ENCODE measurements around the gene APCDD1L.
A peak's percentile ranks its signal among the peaks of the same experiment; 100 is the strongest.

APCDD1L gene

DNA sequence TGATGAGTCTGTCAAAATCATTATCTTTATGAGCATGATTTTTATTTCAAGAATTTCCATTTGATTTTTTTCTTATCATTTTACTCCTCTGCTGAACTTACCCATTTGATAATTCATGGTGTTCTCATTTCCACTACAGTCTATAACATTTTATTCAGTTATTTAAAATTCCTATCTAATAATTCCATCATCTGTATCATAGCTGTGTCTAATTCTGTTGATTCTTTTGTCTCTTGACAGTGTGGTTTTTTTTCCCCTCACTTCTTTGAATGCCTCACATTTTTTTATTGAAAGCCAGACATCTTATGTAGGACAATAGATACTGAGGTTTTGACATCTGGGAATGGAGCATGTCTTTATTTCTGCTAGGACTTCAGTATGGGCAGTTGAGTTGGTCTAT, 16.5 kb upstream of the APCDD1L start:
- peaks cover 7% of the 10 kb centered on the region for H3K9me3 ChIP-seq (ENCODE audit: control insufficient read depth, insufficient read depth, low read length)
- H3K9ac ChIP-seq (ENCODE audit: low read depth, low read length), result no peak overlapping the region
- no peaks in the 10 kb centered on the region for H3K4me1 ChIP-seq (ENCODE audit: insufficient read depth, low read length)
- no peaks in the 10 kb centered on the region for H3K36me3 ChIP-seq (ENCODE audit: insufficient read depth, low read length)

DNA sequence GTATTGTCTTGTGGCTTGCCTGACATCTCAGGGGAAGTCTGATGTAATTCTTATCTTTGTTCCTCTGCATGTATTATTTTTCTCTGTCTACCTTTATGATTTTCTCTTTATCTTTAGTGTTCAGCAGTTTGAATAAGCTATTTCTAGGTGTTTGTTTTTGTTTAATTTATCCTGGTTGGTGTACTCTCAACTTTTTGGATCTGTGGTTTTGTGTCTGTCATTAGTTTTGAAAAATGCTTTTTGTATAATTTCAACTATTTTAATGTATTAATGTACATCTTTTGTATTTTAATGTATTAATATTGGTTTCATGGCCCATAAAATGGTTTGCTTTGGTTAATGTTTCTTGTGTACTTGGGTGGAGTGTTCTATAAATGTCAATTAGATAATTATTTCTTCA, 15.9 kb upstream of the APCDD1L start:
- Histone ChIP-seq H3K4me1 (ENCODE audit: insufficient read depth, low read length) (no peaks in the 10 kb centered on the region), H3K9me3 (ENCODE audit: control insufficient read depth, insufficient read depth, low read length) (peaks cover 12% of the 10 kb centered on the region), H3K36me3 (ENCODE audit: insufficient read depth, low read length) (no peaks in the 10 kb centered on the region), H3K9ac (ENCODE audit: low read depth, low read length) (no peak overlapping the region)

- H3K36me3 ChIP-seq (ENCODE audit: insufficient read depth, low read length), result no peaks in the 10 kb centered on the region
- no peak overlapping the region for H3K9ac ChIP-seq (ENCODE audit: low read depth, low read length)
- peaks cover 13% of the 10 kb centered on the region for H3K9me3 ChIP-seq (ENCODE audit: control insufficient read depth, insufficient read depth, low read length)
- H3K4me1 ChIP-seq (ENCODE audit: insufficient read depth, low read length), result no peaks in the 10 kb centered on the region
Measured at GRCh38 chr20:58528412-58528811, 13.2 kb upstream of the APCDD1L start.

- Histone ChIP-seq H3K9ac (ENCODE audit: low read depth, low read length) (no peak overlapping the region), H3K9me3 (ENCODE audit: control insufficient read depth, insufficient read depth, low read length) (peaks cover 7% of the 10 kb centered on the region), H3K36me3 (ENCODE audit: insufficient read depth, low read length) (no peaks in the 10 kb centered on the region), H3K4me1 (ENCODE audit: insufficient read depth, low read length) (no peaks in the 10 kb centered on the region)
Measured at GRCh38 chr20:58526411-58526810, 11.2 kb upstream of the APCDD1L start.

DNA sequence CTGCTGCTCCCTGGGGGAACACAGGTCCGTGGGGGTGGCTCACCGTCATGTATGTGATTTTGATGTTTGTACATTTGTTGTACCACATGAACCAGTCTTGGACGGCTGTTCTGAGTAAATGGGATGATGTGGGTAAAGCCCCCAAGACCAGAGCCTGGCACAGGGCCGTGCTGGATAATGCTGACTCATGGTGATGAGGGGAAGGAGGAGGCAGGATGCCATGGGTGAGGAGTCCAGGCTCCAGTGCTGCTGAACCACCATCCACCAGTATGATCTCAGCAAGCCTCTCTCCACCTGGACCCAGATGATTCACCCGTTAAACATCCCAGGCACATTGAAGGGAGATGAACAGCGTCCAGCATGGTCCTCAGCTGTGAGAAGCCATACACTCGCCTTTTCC, 9.6 kb upstream of the APCDD1L start:
- H3K4me1 ChIP-seq (ENCODE audit: insufficient read depth, low read length), result no peaks in the 10 kb centered on the region
- no peak overlapping the region for H3K9ac ChIP-seq (ENCODE audit: low read depth, low read length)
- no peaks in the 10 kb centered on the region for H3K36me3 ChIP-seq (ENCODE audit: insufficient read depth, low read length)
- peaks cover 6% of the 10 kb centered on the region for H3K9me3 ChIP-seq (ENCODE audit: control insufficient read depth, insufficient read depth, low read length)

DNA sequence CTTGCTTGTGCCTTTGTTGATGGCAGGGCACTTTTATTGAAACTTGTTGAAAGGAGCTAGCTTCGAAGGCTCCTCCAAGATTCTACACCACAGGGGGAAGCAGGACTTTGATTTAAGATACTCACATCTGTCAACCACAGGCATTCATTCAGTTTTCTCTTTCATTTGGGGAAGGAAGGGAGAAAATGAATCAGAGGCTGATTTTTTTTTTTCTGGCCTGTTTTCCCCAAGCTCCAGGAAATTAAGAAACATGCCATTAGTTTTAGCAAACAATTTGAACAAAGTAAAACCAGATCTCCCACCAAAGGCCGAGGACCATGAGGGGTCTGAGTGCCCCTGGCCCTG, 8.7 kb upstream of the APCDD1L start:
- Histone ChIP-seq H3K9me3 (ENCODE audit: control insufficient read depth, insufficient read depth, low read length) (peaks cover 6% of the 10 kb centered on the region), H3K36me3 (ENCODE audit: insufficient read depth, low read length) (no peaks in the 10 kb centered on the region), H3K4me1 (ENCODE audit: insufficient read depth, low read length) (no peaks in the 10 kb centered on the region), H3K9ac (ENCODE audit: low read depth, low read length) (no peak overlapping the region)

- H3K9ac ChIP-seq (ENCODE audit: low read depth, low read length), result no peak overlapping the region
- no peaks in the 10 kb centered on the region for H3K36me3 ChIP-seq (ENCODE audit: insufficient read depth, low read length)
- peaks cover 6% of the 10 kb centered on the region for H3K9me3 ChIP-seq (ENCODE audit: control insufficient read depth, insufficient read depth, low read length)
- no peaks in the 10 kb centered on the region for H3K4me1 ChIP-seq (ENCODE audit: insufficient read depth, low read length)
Measured at GRCh38 chr20:58523072-58523970, 8.1 kb upstream of the APCDD1L start.

- peaks cover 6% of the 10 kb centered on the region for H3K9me3 ChIP-seq (ENCODE audit: control insufficient read depth, insufficient read depth, low read length)
- no peaks in the 10 kb centered on the region for H3K36me3 ChIP-seq (ENCODE audit: insufficient read depth, low read length)
Measured at GRCh38 chr20:58522666-58523065, 7.5 kb upstream of the APCDD1L start.

DNA sequence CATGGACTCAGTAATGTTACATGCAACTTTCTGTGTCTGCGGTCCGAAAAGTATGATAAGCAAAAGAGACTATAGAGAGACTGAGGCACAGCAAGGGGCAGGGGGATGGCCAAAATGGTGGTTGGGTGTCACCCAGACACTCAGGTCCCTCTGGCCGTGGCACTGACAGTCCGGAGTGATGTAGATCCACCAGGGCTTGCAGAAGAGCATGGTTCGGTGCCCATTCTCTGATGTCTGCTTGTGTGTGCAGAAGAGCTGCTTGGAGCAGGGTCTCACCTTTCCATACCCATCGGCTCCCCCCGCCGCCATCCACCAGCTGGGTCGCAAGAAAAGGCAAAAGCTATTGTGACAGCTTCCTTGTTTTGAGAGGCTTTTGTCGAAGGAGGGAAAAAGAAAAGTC, 6.6 kb upstream of the APCDD1L start:
- H3K9me3 ChIP-seq (ENCODE audit: control insufficient read depth, insufficient read depth, low read length), result peaks cover 6% of the 10 kb centered on the region
- H3K4me1 ChIP-seq (ENCODE audit: insufficient read depth, low read length), result no peaks in the 10 kb centered on the region
- H3K9ac ChIP-seq (ENCODE audit: low read depth, low read length), result no peak overlapping the region

More at GRCh38 chr20:58522666-58523065, 7.5 kb upstream of the APCDD1L start:
- Histone ChIP-seq H3K4me1 (ENCODE audit: insufficient read depth, low read length) (no peaks in the 10 kb centered on the region), H3K9ac (ENCODE audit: low read depth, low read length) (no peak overlapping the region)

DNA sequence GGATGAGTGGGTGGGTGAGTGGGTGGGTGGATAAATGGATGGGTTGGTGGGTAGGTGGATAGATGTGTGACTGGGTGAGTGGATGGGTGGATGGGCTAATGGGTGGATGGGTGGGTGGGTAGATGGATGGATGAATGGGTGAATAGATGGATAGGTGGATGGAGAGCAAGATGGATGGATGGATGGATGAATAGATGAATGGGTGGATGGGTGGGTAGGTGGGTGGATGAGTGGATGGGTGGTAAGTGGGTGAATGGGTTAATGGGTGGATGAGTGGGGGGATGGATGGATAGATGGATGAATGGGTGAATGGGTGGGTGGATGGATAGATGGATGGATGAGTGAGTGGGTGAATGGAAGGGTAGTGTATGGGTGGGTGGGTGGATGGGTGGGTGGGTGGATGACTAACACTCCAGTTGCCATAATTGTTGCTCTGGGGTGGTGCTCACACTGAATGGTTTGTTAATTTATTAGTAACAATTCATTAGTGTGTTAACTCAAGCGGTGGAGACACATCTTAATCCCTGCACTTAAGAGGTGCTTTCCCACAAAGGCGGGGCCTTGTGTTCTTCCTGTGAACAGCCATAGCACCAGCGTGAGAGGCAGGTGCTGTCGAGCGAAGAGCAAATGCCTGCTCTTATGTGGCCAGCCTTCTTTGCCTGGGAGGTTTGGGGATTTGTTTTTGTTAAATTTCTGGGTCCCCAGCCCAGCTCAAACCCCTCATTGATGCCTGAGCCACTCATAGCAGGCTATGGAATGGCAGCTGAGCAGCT, 4.9 kb upstream of the APCDD1L start:
- Histone ChIP-seq H3K9ac (ENCODE audit: low read depth, low read length) (no peak overlapping the region), H3K4me1 (ENCODE audit: insufficient read depth, low read length) (no peaks in the 10 kb centered on the region), H3K36me3 (ENCODE audit: insufficient read depth, low read length) (no peaks in the 10 kb centered on the region), H3K9me3 (ENCODE audit: control insufficient read depth, insufficient read depth, low read length) (no peaks in the 10 kb centered on the region)

More for the DNA sequence above, 6.6 kb upstream of the APCDD1L start:
- H3K36me3 ChIP-seq (ENCODE audit: insufficient read depth, low read length), result no peaks in the 10 kb centered on the region

DNA sequence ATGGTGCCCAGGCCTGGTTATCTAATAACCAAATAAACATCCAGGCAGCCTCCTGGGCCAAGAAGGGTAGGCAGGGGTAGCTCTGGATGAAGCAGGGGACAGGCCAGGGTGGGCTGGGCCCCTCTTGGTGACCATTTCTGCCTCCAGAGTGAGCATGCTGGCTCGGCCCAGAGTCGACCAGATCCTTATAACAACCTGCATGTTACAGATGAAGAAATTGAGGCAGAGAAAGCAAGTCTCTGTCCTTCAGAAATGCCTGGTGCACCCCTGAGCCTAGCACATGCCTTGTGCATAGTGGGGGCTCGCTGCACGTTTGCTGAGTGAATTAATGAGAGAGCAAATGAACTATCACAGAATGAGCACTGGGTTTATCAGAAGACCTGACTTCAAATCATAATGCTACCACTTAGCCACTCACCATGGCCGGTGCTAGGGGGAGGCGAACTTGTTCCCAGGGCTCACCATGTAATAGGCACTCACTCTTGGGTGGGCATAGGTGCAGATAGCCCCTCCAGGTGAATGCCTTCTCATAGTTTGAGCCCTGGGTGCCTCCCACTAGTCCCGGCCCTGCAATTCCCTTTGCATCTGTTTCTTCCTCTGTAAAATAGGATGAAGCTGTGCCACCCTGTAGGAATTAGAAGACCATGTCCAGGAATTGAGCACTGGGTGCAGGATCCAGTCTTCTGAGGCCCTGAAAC, 3.8 kb upstream of the APCDD1L start:
- H3K9me3 ChIP-seq (ENCODE audit: control insufficient read depth, insufficient read depth, low read length), result no peaks in the 10 kb centered on the region
- no peaks in the 10 kb centered on the region for H3K36me3 ChIP-seq (ENCODE audit: insufficient read depth, low read length)
- no peaks in the 10 kb centered on the region for H3K4me1 ChIP-seq (ENCODE audit: insufficient read depth, low read length)
- no peak overlapping the region for H3K9ac ChIP-seq (ENCODE audit: low read depth, low read length)

DNA sequence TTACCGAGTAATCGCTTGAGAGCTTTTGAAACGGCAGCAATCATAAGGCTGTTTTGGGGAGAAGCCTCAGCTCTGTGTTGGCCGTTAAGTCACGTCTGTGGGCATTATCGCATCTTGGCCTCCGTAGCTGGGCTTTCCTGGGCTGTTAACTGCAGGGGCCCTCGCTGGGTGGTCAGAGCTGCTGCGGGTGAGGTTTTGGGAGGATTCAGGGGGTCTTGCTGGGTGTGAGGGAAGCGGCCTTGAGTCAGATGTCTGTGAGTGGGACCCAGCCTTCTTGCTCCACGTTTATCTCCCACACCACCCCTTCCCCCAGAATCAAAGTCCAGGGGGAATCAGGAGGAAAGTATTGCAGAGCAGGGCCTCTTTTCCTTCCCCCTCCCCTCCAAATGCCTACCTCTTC, 3.2 kb upstream of the APCDD1L start:
- Histone ChIP-seq H3K9ac (ENCODE audit: low read depth, low read length) (no peak overlapping the region), H3K36me3 (ENCODE audit: insufficient read depth, low read length) (no peaks in the 10 kb centered on the region), H3K9me3 (ENCODE audit: control insufficient read depth, insufficient read depth, low read length) (no peaks in the 10 kb centered on the region), H3K4me1 (ENCODE audit: insufficient read depth, low read length) (0 out of 2 replicates have a peak, but pooled peaks cover 3% of the 10 kb centered on the region)

DNA sequence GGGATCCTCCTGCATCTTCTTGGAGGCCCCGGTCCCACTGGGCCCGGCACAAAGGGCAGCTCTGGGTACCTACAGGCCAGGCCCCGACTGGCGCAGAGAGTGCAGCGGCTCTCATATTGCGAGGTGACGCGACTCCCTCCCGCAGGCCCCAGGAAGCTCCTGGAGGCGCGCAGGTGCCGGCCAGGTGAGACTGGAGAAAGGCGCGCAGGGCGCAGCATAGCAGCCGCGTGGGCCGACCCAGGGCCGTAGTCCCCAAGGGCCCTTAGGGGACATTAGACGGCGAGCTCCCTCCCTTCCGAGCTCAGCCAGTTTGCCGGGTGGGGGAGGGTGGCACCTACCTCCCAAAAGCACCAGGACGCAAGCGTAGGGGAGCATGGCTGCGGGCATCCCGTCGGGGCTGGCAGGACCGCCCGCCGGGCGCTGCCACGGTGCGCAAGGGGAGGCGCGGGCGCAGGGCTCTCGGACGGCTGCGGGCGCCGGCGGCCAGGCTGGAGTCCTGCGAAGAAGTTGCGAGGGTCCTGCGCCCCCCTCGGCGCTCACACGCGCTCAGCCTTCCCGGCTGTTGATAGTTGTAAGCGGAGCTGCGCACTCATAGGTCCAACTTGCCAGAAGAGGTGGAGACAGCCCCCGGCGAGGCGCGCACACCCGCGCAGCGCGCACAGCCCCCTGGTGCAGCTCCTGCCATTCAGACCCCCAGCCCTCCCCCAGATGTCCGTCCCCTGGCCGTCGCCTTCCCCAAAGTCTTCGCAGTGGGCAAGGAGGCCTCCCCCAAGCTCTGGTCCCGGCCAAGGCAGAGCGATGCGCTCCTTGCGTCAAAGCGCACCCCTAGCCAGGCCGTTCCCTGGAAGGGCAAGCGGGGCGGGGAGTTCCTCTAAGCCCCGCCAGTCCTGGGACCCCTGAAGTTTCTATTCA, 622 bp downstream of the APCDD1L start:
- H3K9me3 ChIP-seq (ENCODE audit: control insufficient read depth, insufficient read depth, low read length), result peaks cover 3% of the 10 kb centered on the region; the same call in 1 of the 2 replicates
- peak overlapping the region; percentile 69; the same call in 1 of the 2 replicates for H3K9ac ChIP-seq (ENCODE audit: low read depth, low read length)
- H3K36me3 ChIP-seq (ENCODE audit: insufficient read depth, low read length), result no peaks in the 10 kb centered on the region; the same call in 1 of the 2 replicates
- 0 out of 2 replicates have a peak, but pooled peaks cover 4% of the 10 kb centered on the region for H3K4me1 ChIP-seq (ENCODE audit: insufficient read depth, low read length)
